Measurements from ENCODE around the gene ZFC3H1.

ZFC3H1 gene

GRCh38 chr12:71663561-71664410 is at the start of gene ZFC3H1, which contains the start of gene THAP2:
TSS of gene ZFC3H1 (minus strand) at chr12:71663848. CDS start at chr12:71663610, 238 bp downstream.
TSS of gene THAP2 (plus strand) at chr12:71664301. CDS start at chr12:71664510, 209 bp downstream.
- peak; percentile 99 for DNase-seq (ENCODE audit: low read depth, low spot score)
- peak within 1 kb of the TSS; percentile 88 for H3K4me3 ChIP-seq (ENCODE audit: low read depth, low read length)
- peak; percentile 59 for TF ChIP-seq CTCF (IDR thresholded peaks at IDR 0.05; ENCODE audit: insufficient read depth, low read length, missing control alignments)
- ChIA-PET CTCF (interaction anchor here (0.6 to 2.9 kb wide), 18 partner anchors 9 to 186 kb away, joined by 3 to 33 read pairs (median 5); partner anchors contain the start of gene TMEM19), POLR2A (interaction anchor here (0.9 to 2.7 kb wide), 8 partner anchors 13 to 87 kb away, joined by 3 to 33 read pairs (median 4); partner anchors contain the start of gene TMEM19)

GRCh38 chr12:71710276-71711125 is 46.9 kb upstream of the ZFC3H1 start:
- H3K4me3 ChIP-seq (ENCODE audit: low read depth, low read length) = no peak overlapping the region
- CTCF ChIA-PET = interaction anchor here (1.0 kb wide), 1 partner anchor 37 kb away, joined by 3 read pairs; no protein-coding TSS in a partner anchor
- peak; percentile 37 for DNase-seq (ENCODE audit: low read depth, low spot score)
- no peak for TF ChIP-seq CTCF (IDR thresholded peaks at IDR 0.05; ENCODE audit: insufficient read depth, low read length, missing control alignments)
- POLR2A ChIA-PET = no interaction called here

- CTCF ChIA-PET = interaction anchor here (1.3 to 2.0 kb wide), 2 partner anchors 22 to 38 kb away, joined by 7 to 10 read pairs; partner anchors contain the start of gene TMEM19
- H3K4me3 ChIP-seq (ENCODE audit: low read depth, low read length) = no peak overlapping the region
- no peak for TF ChIP-seq CTCF (IDR thresholded peaks at IDR 0.05; ENCODE audit: insufficient read depth, low read length, missing control alignments)
- DNase-seq (ENCODE audit: low read depth, low spot score) = no peak
- POLR2A ChIA-PET = no interaction called here
Observed at GRCh38 chr12:71708658-71709057, 45.0 kb upstream of the ZFC3H1 start.

GRCh38 chr12:71704920-71705319 is 41.3 kb upstream of the ZFC3H1 start:
- no peak overlapping the region for H3K4me3 ChIP-seq (ENCODE audit: low read depth, low read length)
- CTCF ChIA-PET = interaction anchor here (1.5 kb wide), 1 partner anchor 42 kb away, joined by 6 read pairs; no protein-coding TSS in a partner anchor
- no peak for TF ChIP-seq CTCF (IDR thresholded peaks at IDR 0.05; ENCODE audit: insufficient read depth, low read length, missing control alignments)
- POLR2A ChIA-PET = no interaction called here
- no peak for DNase-seq (ENCODE audit: low read depth, low spot score)

GRCh38 chr12:71703206-71703605 is 39.6 kb upstream of the ZFC3H1 start:
- DNase-seq (ENCODE audit: low read depth, low spot score) = no peak
- ChIA-PET CTCF (interaction anchor here (1.4 to 2.2 kb wide), 2 partner anchors 16 to 44 kb away, joined by 10 to 11 read pairs; no protein-coding TSS in a partner anchor), POLR2A (no interaction called here)
- TF ChIP-seq CTCF (IDR thresholded peaks at IDR 0.05; ENCODE audit: insufficient read depth, low read length, missing control alignments) = no peak
- no peak overlapping the region for H3K4me3 ChIP-seq (ENCODE audit: low read depth, low read length)
